Motor neuron (in vitro differentiated cells): ENCODE measurements around the gene PLEKHG5. TPM values are rescaled to one million over a fixed set of nuclear protein-coding genes. Genes with fewer than 3 reads are reported as not detected.
"Not testable (repeated sequence)": the region's sequence is repeated elsewhere in the genome, so short reads cannot be mapped to it uniquely, and the experiment has no call there.

Experiments used
- ATAC-seq, 8 experiments: fragments of 200-7000 bp; cut with Tn5 transposase; replicated peaks in 6 of 8; 2 replicates each; pipeline ENCODE4 v1.8.0; 2021; ENCODE audit warnings: mild to moderate bottlenecking in 8 of 8, moderate library complexity in 8 of 8
- H3K27ac ChIP-seq, 2 donors: fragments of 250-450 bp; sonication (Bioruptor Pico); 2 replicates each; pipeline ENCODE4 v1.9.0; 2021; ENCODE audit warnings: antibody characterized with exemption in 2 of 2, mild to moderate bottlenecking in 2 of 2, moderate library complexity in 1 of 2
- H3K4me1 ChIP-seq, 2 donors: fragments of 250-450 bp; sonication (Bioruptor Pico); replicated peaks in 1 of 2; 2 replicates each; pipeline ENCODE4 v1.6.1; 2021; ENCODE audit warnings: antibody characterized with exemption in 2 of 2, mild to moderate bottlenecking in 2 of 2, moderate library complexity in 1 of 2
- H3K4me3 ChIP-seq, 5 donors: fragments of 250-450 bp; sonication (Bioruptor Pico); 2 replicates each; pipeline ENCODE4 v1.9.0; 2021; ENCODE audit warnings: antibody characterized with exemption in 5 of 5, mild to moderate bottlenecking in 5 of 5, moderate library complexity in 4 of 5
- WGBS, 10 experiments: fragments of 450-650 bp; shearing (Covaris generic); methylation state at CpG; one replicate each; pipeline ENCODE4 v1.0.0; 2022; 5-methylcytosine and 5-hydroxymethylcytosine counted together
- in situ Hi-C, 9 experiments: fragments of 400-800 bp; cut with MboI; loops; one replicate each; pipeline ENCODE4 v1.15.0; 2021; ENCODE audit warnings: low sequenced_read_pairs in 9 of 9, low pct_unique_long_range_greater_than_20kb in 2 of 9; ENCODE audit not compliant: unreplicated experiment in 9 of 9
- total RNA-seq, 8 experiments: library from RNA; unstranded; fragments of 300-600 nt; gene quantifications; 2 replicates each; pipeline versions ENCODE4 v1.2.3 to v1.2.4, GENCODE V29; 2022

PLEKHG5 gene
- total RNA-seq, 8 experiments from 2014 or later, result 1.7 to 16.7 (median 8.4) TPM

- H3K4me1 ChIP-seq, result peaks cover 26 to 32% of the 10 kb centered on the region in 2 donors
- in situ Hi-C loops, ATAC-seq, H3K27ac ChIP-seq, H3K4me3 ChIP-seq: not testable (repeated sequence)
- 33 to 52% methylated on average over 1 to 6 of the region's 10 CpGs; no CpG with 5 or more reads in 8 of the 10 experiments for WGBS, 10 experiments
Measured at GRCh38 chr1:6450486-6450885, 41.0 kb downstream of the PLEKHG5 start.

GRCh38 chr1:6450005-6450450 is 41.4 kb downstream of the PLEKHG5 start:
- Histone ChIP-seq H3K4me3 (no peak overlapping the region), H3K4me1 (peaks cover 26 to 32% of the 10 kb centered on the region in 2 donors), H3K27ac (no peak overlapping the region)
- in situ Hi-C loops, result no loop called here
- peak in 5 of 8 experiments; percentile 27 to 46 (median 34) for ATAC-seq
- 0 to 50% (median 30%) methylated on average over 1 to 2 of the region's 7 CpGs; no CpG with 5 or more reads in 6 of the 10 experiments for WGBS, 10 experiments

- in situ Hi-C loops, result loop anchor here in 1 of 9 experiments (25.0 kb wide), 1 partner anchor 212 kb away; the partner anchor contains the start of genes HES3 and ICMT
- Histone ChIP-seq H3K4me3 (peak overlapping the region in 1 of 5 donors; percentile 11), H3K4me1 (peaks cover 23 to 29% of the 10 kb centered on the region in 2 donors), H3K27ac (no peak overlapping the region)
- WGBS, 10 experiments, result 7 to 40% (median 24%) methylated on average over 1 to 3 of the region's 66 CpGs; no CpG with 5 or more reads in 6 of the 10 experiments
- ATAC-seq, result peak; percentile 19 to 64 (median 50)
Measured at GRCh38 chr1:6448749-6449631, 42.5 kb downstream of the PLEKHG5 start.

DNA sequence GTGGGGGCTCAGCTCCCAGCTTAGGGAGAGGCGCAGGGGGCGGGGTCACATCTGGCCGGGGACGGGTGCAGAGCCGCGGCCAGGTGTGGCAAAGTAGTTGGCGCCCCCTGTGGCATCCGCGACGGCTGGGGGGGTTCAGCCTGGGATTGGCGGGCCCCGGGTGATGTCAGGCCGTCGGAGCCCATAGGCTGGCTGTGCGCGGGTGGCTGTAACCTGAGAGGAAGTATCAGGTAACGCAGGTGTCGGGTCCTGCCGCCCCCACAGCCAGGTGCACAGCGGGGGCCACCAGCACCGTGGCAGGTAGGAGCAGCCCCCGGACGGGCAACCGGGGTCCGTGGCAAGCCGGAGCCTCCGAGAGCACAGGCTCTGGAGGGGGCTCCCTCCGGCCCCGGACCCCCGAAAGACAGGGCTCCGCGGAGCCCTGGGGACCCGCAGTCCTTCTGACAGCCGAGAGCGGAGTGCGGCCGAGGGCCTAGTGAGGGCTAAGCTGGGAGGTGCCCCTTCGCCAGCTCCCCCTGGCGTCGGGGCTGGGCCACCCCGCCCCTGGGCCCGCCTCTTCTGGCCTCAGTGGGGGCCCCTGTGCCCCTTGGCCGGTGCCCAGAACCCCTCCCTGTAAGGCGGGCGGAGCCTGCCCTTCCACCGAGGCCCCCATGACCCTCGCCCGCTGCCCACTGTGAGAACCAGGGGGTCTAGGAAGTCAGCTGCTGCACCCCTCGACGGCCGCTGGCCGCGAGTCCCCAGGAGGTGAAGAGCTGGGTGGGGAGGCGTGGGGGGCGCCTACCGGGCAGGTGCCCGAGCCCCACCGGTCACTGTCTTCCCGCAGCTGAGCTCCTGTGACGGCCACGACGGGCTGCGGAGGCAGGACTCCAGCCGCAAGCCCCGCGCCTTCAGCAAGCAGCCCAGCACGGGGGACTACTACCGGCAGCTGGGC is 43.4 kb downstream of the PLEKHG5 start:
- in situ Hi-C loops, result loop anchor here in 1 of 9 experiments (25.0 kb wide), 1 partner anchor 211 kb away; the partner anchor contains the start of genes HES3 and ICMT
- WGBS, 10 experiments, result 6 to 20% (median 11%) methylated on average over 2 to 7 of the region's 68 CpGs; no CpG with 5 or more reads in 6 of the 10 experiments
- H3K4me3 ChIP-seq, result peak overlapping the region in 1 of 5 donors; percentile 19
- H3K27ac ChIP-seq, result no peak overlapping the region
- ATAC-seq, result peak in 5 of 8 experiments; percentile 1 to 21 (median 8)
- peaks cover 22 to 29% of the 10 kb centered on the region in 2 donors for H3K4me1 ChIP-seq

- H3K4me1 ChIP-seq, result peaks cover 22 to 29% of the 10 kb centered on the region in 2 donors
- no CpG with 5 or more reads among the region's 67 CpGs for WGBS, 10 experiments
- no peak overlapping the region for H3K27ac ChIP-seq
- ATAC-seq, result peak in 5 of 8 experiments; percentile 1 to 43 (median 30)
- H3K4me3 ChIP-seq, result peak overlapping the region in 3 of 5 donors; percentile 2 to 19 (median 13)
- in situ Hi-C loops, result loop anchor here in 1 of 9 experiments (25.0 kb wide), 1 partner anchor 210 kb away; the partner anchor contains the start of genes HES3 and ICMT
Measured at GRCh38 chr1:6447016-6447817, 44.2 kb downstream of the PLEKHG5 start.

GRCh38 chr1:6446665-6447015 is 44.8 kb downstream of the PLEKHG5 start:
- no peak for ATAC-seq

DNA sequence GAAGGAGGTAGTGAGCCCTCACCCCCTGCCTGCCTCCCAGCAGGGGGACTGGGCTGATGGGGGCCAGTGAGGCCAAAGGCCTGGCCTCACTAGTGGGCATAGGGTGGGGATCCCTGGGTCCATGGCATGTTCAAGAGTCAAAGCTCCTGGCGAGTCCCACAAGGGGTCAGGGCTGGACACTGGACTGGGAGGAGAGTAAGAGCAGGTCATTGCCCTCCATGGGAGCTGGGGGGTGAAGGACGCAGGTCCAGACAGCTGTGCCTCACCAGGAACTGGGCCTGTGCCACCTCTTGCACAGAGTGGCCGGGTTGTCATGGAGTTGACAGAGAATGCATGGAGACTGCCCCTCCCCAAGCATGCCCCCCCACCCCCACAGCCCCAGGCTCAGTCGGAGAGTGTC is 45.5 kb downstream of the PLEKHG5 start:
- peaks cover 22 to 29% of the 10 kb centered on the region in 2 donors for H3K4me1 ChIP-seq
- not testable (repeated sequence) for ATAC-seq, H3K27ac ChIP-seq, H3K4me3 ChIP-seq
- 100% methylated on average over 1 of the region's 4 CpGs; no CpG with 5 or more reads in 8 of the 10 experiments for WGBS, 10 experiments
- in situ Hi-C loops, result loop anchor here in 1 of 9 experiments (25.0 kb wide), 1 partner anchor 209 kb away; the partner anchor contains the start of genes HES3 and ICMT

More at GRCh38 chr1:6446665-6447015, 44.8 kb downstream of the PLEKHG5 start:
- Histone ChIP-seq H3K4me3 (peak overlapping the region in 1 of 5 donors; percentile 2), H3K27ac (no peak overlapping the region), H3K4me1 (peaks cover 22 to 29% of the 10 kb centered on the region in 2 donors)
- in situ Hi-C loops, result loop anchor here in 1 of 9 experiments (25.0 kb wide), 1 partner anchor 209 kb away; the partner anchor contains the start of genes HES3 and ICMT
- WGBS, 10 experiments, result 73 to 88% methylated on average over 2 of the region's 4 CpGs; no CpG with 5 or more reads in 8 of the 10 experiments

GRCh38 chr1:6445062-6445763 is 46.3 kb downstream of the PLEKHG5 start:
- WGBS, 10 experiments, result 51 to 100% (median 67%) methylated on average over 1 to 6 of the region's 19 CpGs; no CpG with 5 or more reads in 6 of the 10 experiments
- Histone ChIP-seq H3K4me3 (no peak overlapping the region), H3K27ac (no peak overlapping the region), H3K4me1 (peaks cover 20 to 26% of the 10 kb centered on the region in 2 donors)
- in situ Hi-C loops, result loop anchor here in 1 of 9 experiments (25.0 kb wide), 1 partner anchor 208 kb away; the partner anchor contains the start of genes HES3 and ICMT
- ATAC-seq, result peak in 5 of 8 experiments; percentile 8 to 55 (median 29)

DNA sequence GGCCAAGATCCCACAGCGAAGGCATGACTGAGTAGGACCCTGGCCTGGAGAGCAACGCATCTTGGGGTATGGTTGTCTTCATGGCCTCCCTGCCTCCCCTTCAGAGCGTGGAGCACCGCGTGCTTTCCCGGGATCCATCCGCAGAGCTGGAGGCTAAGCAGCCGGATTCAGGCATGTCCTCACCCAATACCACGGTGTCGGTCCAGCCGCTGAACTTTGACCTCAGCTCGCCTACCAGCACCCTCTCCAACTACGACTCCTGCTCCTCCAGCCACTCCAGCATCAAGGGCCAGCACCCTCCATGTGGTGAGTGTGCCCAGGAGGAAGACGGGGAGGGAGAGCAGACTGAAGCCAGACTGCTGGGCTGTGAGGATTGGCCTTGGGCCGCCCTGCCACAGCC is 47.1 kb downstream of the PLEKHG5 start:
- no peak overlapping the region for H3K4me3 ChIP-seq
- ATAC-seq, result no peak
- 67 to 100% (median 89%) methylated on average over 1 to 6 of the region's 15 CpGs; no CpG with 5 or more reads in 5 of the 10 experiments for WGBS, 10 experiments
- in situ Hi-C loops, result loop anchor here in 1 of 9 experiments (25.0 kb wide), 1 partner anchor 207 kb away; the partner anchor contains the start of genes HES3 and ICMT
- H3K4me1 ChIP-seq, result peaks cover 12 to 27% of the 10 kb centered on the region in 2 donors
- no peak overlapping the region for H3K27ac ChIP-seq

DNA sequence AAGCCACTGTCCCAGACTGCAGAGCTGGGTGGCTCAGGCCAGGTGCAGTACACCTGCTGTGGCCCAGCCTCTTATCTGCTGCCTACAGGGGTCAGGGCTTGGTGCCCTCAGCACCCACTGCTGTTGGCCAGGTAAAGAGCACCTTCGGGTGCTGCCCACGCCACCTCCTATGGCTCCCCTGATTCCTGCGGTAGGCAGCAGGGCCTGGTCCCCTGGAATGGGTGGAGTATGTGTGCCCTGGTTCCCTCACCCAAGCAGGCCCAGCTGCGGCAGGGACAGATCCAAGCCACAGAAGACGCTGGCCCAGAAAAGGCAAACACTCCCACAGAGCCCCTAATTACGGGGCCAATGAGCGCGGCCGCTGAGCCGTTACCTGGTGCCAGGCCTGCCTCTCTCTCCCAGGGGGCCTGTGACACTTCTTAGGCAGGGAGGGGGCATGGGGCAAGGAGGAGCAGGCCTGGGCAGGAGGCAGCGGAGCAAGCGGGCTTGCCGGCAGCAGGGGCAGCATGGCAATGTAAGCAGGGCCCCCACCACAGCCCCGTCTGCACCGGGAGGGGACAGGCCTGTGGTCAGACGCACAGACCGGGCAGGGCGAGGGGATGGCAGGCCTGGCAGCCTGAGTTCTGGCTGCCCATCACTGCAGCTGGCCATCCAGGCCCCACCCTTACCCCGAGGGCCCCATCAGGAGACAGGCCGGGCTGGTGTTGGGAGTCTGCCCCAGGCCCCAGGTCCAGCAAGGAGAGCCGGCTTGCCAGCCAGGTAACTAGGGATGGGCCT is 47.9 kb downstream of the PLEKHG5 start:
- H3K27ac ChIP-seq, result no peak overlapping the region
- in situ Hi-C loops, result loop anchor here in 1 of 9 experiments (25.0 kb wide), 1 partner anchor 206 kb away; the partner anchor contains the start of genes HES3 and ICMT
- no peak overlapping the region for H3K4me3 ChIP-seq
- ATAC-seq, result no peak
- WGBS, 10 experiments, result 70 to 93% (median 89%) methylated on average over 2 to 10 of the region's 21 CpGs; no CpG with 5 or more reads in 6 of the 10 experiments
- H3K4me1 ChIP-seq, result peaks cover 12 to 23% of the 10 kb centered on the region in 2 donors
